HL-60 (cell line): ENCODE data around the gene SGCE.

ENCODE experiments used
- DNase-seq, 2 experiments: peaks; one replicate each; pipeline ENCODE4 v3.0.0-alpha.2; 2010 to 2020; ENCODE audit warnings: low read depth in 1 of 2, low spot score in 1 of 2
- H3K27ac ChIP-seq: fragments of 250-450 bp; sonication (Bioruptor Pico); replicated peaks from 2 replicates; pipeline ENCODE4 v1.5.1; 2020; ENCODE audit warnings: mild to moderate bottlenecking, moderate library complexity
- H3K27me3 ChIP-seq: fragments of 250-450 bp; sonication (Bioruptor Pico); 2 replicates; pipeline ENCODE4 v1.5.1; 2021; ENCODE audit warnings: mild to moderate bottlenecking, moderate library complexity; ENCODE audit not compliant: insufficient read depth, poor library complexity, severe bottlenecking
- H3K4me3 ChIP-seq: replicated peaks from 2 replicates; pipeline ENCODE4 v1.5.1; 2011; ENCODE audit warnings: mild to moderate bottlenecking, control low read depth, low read length; ENCODE audit not compliant: insufficient read depth
- GABPA ChIP-seq: IDR thresholded peaks from 2 replicates; pipeline ENCODE4 v1.6.1; 2012; ENCODE audit warnings: low read depth
- POLR2AphosphoS5 ChIP-seq: IDR thresholded peaks from 2 replicates; pipeline ENCODE4 v1.6.1; 2012; ENCODE audit warnings: low read depth
- SPI1 ChIP-seq: IDR thresholded peaks from 2 replicates; pipeline ENCODE4 v1.6.1; 2012; ENCODE audit warnings: low read depth, mild to moderate bottlenecking, borderline replicate concordance
- TF ChIP-seq, protein P1 (sequence below): IDR thresholded peaks from 2 replicates; pipeline ENCODE4 v1.6.1; 2012; ENCODE audit warnings: low read depth; ENCODE audit not compliant: insufficient replicate concordance
- TF ChIP-seq, protein P2 (sequence below): IDR thresholded peaks from one replicate; pipeline ENCODE4 v1.5.1; 2011; ENCODE audit warnings: low read length, control low read depth, inconsistent platforms; ENCODE audit not compliant: insufficient read depth

SGCE gene

DNA sequence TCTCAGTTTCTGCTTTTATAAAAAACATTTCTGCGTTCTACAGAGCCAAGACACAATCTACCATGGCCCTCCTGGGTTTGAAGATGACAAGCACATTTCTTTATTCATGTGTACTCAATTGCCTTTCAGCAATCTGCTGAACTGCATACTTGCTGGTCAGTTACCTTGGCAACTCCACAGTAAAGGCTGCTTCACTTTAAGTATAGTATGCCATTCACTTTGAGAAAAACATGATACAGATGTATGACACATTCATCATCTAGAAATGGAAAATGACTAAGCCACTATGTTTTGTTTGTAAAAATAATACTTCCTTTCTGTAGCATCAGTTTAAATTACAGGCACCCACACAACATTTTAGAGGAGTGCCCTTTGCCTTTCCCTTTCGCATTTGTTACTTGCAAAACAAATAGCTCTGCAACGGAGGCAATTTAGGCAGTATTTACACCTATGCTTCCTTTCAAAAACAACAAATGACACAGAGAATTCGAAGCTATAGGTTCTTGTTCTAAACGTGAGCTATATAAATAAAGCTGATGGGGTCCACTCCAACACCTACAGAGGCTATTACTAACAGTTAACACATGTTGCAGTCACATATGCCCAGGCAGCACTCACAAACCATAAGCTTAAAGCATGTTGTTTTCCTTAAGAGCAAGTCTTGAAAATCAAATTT lies 23.5 kb downstream of the SGCE start:
- no peak for DNase-seq
- H3K27ac ChIP-seq, result no peak overlapping the region
- TF ChIP-seq SPI1, result no peak
- TF ChIP-seq, protein P1, sequence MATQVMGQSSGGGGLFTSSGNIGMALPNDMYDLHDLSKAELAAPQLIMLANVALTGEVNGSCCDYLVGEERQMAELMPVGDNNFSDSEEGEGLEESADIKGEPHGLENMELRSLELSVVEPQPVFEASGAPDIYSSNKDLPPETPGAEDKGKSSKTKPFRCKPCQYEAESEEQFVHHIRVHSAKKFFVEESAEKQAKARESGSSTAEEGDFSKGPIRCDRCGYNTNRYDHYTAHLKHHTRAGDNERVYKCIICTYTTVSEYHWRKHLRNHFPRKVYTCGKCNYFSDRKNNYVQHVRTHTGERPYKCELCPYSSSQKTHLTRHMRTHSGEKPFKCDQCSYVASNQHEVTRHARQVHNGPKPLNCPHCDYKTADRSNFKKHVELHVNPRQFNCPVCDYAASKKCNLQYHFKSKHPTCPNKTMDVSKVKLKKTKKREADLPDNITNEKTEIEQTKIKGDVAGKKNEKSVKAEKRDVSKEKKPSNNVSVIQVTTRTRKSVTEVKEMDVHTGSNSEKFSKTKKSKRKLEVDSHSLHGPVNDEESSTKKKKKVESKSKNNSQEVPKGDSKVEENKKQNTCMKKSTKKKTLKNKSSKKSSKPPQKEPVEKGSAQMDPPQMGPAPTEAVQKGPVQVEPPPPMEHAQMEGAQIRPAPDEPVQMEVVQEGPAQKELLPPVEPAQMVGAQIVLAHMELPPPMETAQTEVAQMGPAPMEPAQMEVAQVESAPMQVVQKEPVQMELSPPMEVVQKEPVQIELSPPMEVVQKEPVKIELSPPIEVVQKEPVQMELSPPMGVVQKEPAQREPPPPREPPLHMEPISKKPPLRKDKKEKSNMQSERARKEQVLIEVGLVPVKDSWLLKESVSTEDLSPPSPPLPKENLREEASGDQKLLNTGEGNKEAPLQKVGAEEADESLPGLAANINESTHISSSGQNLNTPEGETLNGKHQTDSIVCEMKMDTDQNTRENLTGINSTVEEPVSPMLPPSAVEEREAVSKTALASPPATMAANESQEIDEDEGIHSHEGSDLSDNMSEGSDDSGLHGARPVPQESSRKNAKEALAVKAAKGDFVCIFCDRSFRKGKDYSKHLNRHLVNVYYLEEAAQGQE, result no peak
- TF ChIP-seq POLR2AphosphoS5, result no peak
- no peak for TF ChIP-seq GABPA
- TF ChIP-seq, protein P2, sequence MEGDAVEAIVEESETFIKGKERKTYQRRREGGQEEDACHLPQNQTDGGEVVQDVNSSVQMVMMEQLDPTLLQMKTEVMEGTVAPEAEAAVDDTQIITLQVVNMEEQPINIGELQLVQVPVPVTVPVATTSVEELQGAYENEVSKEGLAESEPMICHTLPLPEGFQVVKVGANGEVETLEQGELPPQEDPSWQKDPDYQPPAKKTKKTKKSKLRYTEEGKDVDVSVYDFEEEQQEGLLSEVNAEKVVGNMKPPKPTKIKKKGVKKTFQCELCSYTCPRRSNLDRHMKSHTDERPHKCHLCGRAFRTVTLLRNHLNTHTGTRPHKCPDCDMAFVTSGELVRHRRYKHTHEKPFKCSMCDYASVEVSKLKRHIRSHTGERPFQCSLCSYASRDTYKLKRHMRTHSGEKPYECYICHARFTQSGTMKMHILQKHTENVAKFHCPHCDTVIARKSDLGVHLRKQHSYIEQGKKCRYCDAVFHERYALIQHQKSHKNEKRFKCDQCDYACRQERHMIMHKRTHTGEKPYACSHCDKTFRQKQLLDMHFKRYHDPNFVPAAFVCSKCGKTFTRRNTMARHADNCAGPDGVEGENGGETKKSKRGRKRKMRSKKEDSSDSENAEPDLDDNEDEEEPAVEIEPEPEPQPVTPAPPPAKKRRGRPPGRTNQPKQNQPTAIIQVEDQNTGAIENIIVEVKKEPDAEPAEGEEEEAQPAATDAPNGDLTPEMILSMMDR, result no peak
- no peaks in the 10 kb centered on the region for H3K27me3 ChIP-seq
- no peak overlapping the region for H3K4me3 ChIP-seq

DNA sequence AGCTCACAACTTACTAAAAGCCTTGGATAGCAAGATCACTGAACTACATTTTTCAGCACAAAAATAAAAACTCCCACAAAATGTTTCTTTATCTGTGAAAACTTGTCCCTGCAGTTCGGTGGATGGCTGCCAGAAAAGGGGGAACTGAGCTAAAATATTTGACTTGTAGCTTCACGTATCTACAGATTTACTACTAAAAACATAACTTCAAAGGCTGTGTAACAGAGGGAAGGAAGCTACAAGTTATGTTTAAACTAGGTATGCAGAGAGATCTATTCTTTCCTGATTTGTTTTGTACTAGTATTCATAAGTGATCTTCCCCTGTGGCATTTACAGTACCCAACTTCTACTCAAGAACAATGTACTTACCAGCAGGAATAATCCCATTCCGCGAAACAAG lies 25.1 kb downstream of the SGCE start:
- no peak for DNase-seq
- Histone ChIP-seq H3K4me3 (no peak overlapping the region), H3K27ac (no peak overlapping the region), H3K27me3 (no peaks in the 10 kb centered on the region)
- TF ChIP-seq POLR2AphosphoS5, result no peak
- TF ChIP-seq SPI1, result no peak
- TF ChIP-seq, protein P2, result no peak
- no peak for TF ChIP-seq GABPA
- TF ChIP-seq, protein P1, result no peak

DNA sequence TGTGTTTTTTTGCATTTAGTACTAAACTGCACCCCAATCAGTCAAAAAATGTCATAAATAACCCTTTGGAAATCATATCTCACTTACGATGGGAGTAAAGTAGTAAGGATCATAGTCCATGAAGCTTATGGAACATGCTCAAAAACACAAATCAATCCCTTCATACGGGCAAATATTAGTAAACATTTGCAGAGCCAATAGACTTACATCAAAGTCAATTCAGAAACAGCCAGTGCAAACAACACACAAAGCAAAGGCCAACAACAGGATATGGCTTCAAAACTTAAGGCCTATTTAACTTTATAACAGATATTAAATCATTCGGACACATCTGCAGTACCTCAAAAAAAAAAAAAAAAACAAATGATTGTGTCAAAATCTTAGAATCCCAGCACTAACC lies 32.1 kb downstream of the SGCE start:
- no peaks in the 10 kb centered on the region for H3K27me3 ChIP-seq
- no peak overlapping the region for H3K4me3 ChIP-seq
- TF ChIP-seq, protein P1, result no peak
- TF ChIP-seq, protein P2, result no peak
- TF ChIP-seq SPI1, result no peak
- TF ChIP-seq POLR2AphosphoS5, result no peak
- no peak for TF ChIP-seq GABPA
- no peak for DNase-seq
- no peak overlapping the region for H3K27ac ChIP-seq
